ENCODE data around the gene USH2A.

GRCh38 chr1:216046336-216046735 is 376.9 kb downstream of the USH2A start:
- no peak for TF ChIP-seq CTCF (IDR thresholded peaks at IDR 0.05)
- no peak for TF ChIP-seq POLR2AphosphoS5 (IDR thresholded peaks at IDR 0.05; ENCODE audit: low read depth, low read length)
- no peak for TF ChIP-seq GATA2 (CRISPR knock-in tag; IDR thresholded peaks at IDR 0.05)
- no peak for TF ChIP-seq MAX (IDR thresholded peaks at IDR 0.05; ENCODE audit: low read depth)
- no peak for TF ChIP-seq FOSL2 (IDR thresholded peaks at IDR 0.05; ENCODE audit: borderline replicate concordance, low read depth)
- TF ChIP-seq USF1 (IDR thresholded peaks at IDR 0.05; ENCODE audit: borderline replicate concordance, low read depth) = no peak
- no peak for TF ChIP-seq FOXJ3 (CRISPR knock-in tag; IDR thresholded peaks at IDR 0.05)
- TF ChIP-seq SIN3A (IDR thresholded peaks at IDR 0.05; ENCODE audit: borderline replicate concordance, low read depth, low read length) = no peak
- TF ChIP-seq RXRA (IDR thresholded peaks at IDR 0.05; ENCODE audit: borderline replicate concordance, low read depth) = no peak
- TF ChIP-seq EP300 (IDR thresholded peaks at IDR 0.05; ENCODE audit: borderline replicate concordance in 1 of 2, low read depth in 1 of 2, low read length in 1 of 2) = no peak
